Neural cell (in vitro differentiated cells): ENCODE data around the gene GIT2. TPM values are rescaled to one million over a fixed set of nuclear protein-coding genes. Genes with fewer than 3 reads are reported as not detected.

Source experiments
- H2AFZ ChIP-seq: fragments of 200-600, 300-800 bp; sonication (generic), shearing (Covaris generic); 2 replicates; pipeline ENCODE4 v1.6.0; 2014; ENCODE audit warnings: low read depth, mild to moderate bottlenecking, antibody characterized with exemption, low read length, moderate library complexity
- H3F3A ChIP-seq: fragments of 200-600 bp; shearing (Covaris generic); 2 replicates; pipeline ENCODE4 v1.6.1; 2016; ENCODE audit warnings: mild to moderate bottlenecking, moderate library complexity, mixed read lengths, antibody characterized with exemption, low read length; ENCODE audit not compliant: insufficient read depth, poor library complexity, severe bottlenecking
- H3K27ac ChIP-seq: fragments of 200-600, 300-800 bp; sonication (generic), shearing (Covaris generic); 2 replicates; pipeline ENCODE4 v1.5.1; 2014; ENCODE audit warnings: mild to moderate bottlenecking, low read length, moderate library complexity
- H3K27me3 ChIP-seq: fragments of 300-800, 200-600 bp; sonication (generic), shearing (Covaris generic); 2 replicates; pipeline ENCODE4 v1.6.0; 2014; ENCODE audit warnings: mild to moderate bottlenecking, low read depth, low read length, moderate library complexity; ENCODE audit not compliant: insufficient read depth
- H3K36me3 ChIP-seq: fragments of 300-800, 200-600 bp; sonication (generic), shearing (Covaris generic); 2 replicates; pipeline ENCODE4 v1.5.1; 2014; ENCODE audit warnings: mild to moderate bottlenecking, antibody characterized with exemption, low read length, moderate library complexity; ENCODE audit not compliant: insufficient read depth
- H3K4me2 ChIP-seq: fragments of 300-800, 200-600 bp; sonication (generic), shearing (Covaris generic); 2 replicates; pipeline ENCODE4 v1.6.0; 2014; ENCODE audit warnings: mild to moderate bottlenecking, low read length
- H3K4me3 ChIP-seq: fragments of 300-800, 200-600 bp; sonication (generic), shearing (Covaris generic); 2 replicates; pipeline ENCODE4 v1.5.1; 2014; ENCODE audit warnings: mild to moderate bottlenecking, low read length, moderate library complexity
- H3K79me2 ChIP-seq: fragments of 200-600 bp; shearing (Covaris generic); replicated peaks from 2 replicates; pipeline ENCODE4 v1.6.0; 2014; ENCODE audit warnings: mild to moderate bottlenecking, low read length, moderate library complexity; ENCODE audit not compliant: insufficient read depth
- H3K9ac ChIP-seq: fragments of 300-800, 200-600 bp; sonication (generic), shearing (Covaris generic); 2 replicates; pipeline ENCODE4 v1.6.1; 2016; ENCODE audit warnings: mild to moderate bottlenecking, low read length, mixed read lengths
- H3K9me2 ChIP-seq: fragments of 200-600 bp; shearing (Covaris generic); 2 replicates; pipeline ENCODE4 v1.6.1; 2016; ENCODE audit warnings: mild to moderate bottlenecking, low read length, mixed read lengths; ENCODE audit not compliant: insufficient read depth
- H3K9me3 ChIP-seq: fragments of 200-600, 300-800 bp; sonication (generic), shearing (Covaris generic); 2 replicates; pipeline ENCODE4 v1.6.1; 2016; ENCODE audit warnings: mild to moderate bottlenecking, mixed run types, low read length, moderate library complexity, mixed read lengths
- H4K20me1 ChIP-seq: fragments of 200-600 bp; shearing (Covaris generic); 2 replicates; pipeline ENCODE4 v1.6.1; 2016; ENCODE audit warnings: mild to moderate bottlenecking, mixed run types; ENCODE audit not compliant: insufficient read depth
- CTCF ChIP-seq: fragments of 450-650 bp; IDR thresholded peaks from 2 replicates; pipeline ENCODE4 v1.5.1; 2014; ENCODE audit warnings: antibody characterized with exemption, mild to moderate bottlenecking, moderate library complexity; ENCODE audit not compliant: poor library complexity, severe bottlenecking
- EP300 ChIP-seq: fragments of 450-650 bp; conservative IDR thresholded peaks from 2 replicates; pipeline ENCODE4 v1.6.1; 2014; ENCODE audit warnings: antibody characterized with exemption, mild to moderate bottlenecking, moderate library complexity; ENCODE audit not compliant: poor library complexity, severe bottlenecking
- EZH2 ChIP-seq: fragments of 200-600, 300-800 bp; shearing (Covaris generic), sonication (generic); IDR thresholded peaks from 2 replicates; pipeline ENCODE4 v1.6.1; 2014; ENCODE audit warnings: antibody characterized with exemption, low read length, borderline replicate concordance, mild to moderate bottlenecking; ENCODE audit not compliant: insufficient read depth, poor library complexity, severe bottlenecking
- MXI1 ChIP-seq: fragments of 450-650 bp; conservative IDR thresholded peaks from 2 replicates; pipeline ENCODE4 v1.6.1; 2014; ENCODE audit warnings: antibody characterized with exemption, mild to moderate bottlenecking; ENCODE audit not compliant: poor library complexity, severe bottlenecking
- POLR2AphosphoS5 ChIP-seq: IDR thresholded peaks from 2 replicates; pipeline ENCODE4 v1.6.1; 2012
- RAD21 ChIP-seq: fragments of 450-650 bp; conservative IDR thresholded peaks from 2 replicates; pipeline ENCODE4 v1.6.1; 2014; ENCODE audit warnings: antibody characterized with exemption, mild to moderate bottlenecking, moderate library complexity
- REST ChIP-seq: IDR thresholded peaks from 2 replicates; pipeline ENCODE4 v1.6.1; 2012; ENCODE audit warnings: borderline replicate concordance
- SMC3 ChIP-seq: fragments of 450-650 bp; conservative IDR thresholded peaks from 2 replicates; pipeline ENCODE4 v1.6.1; 2014; ENCODE audit warnings: antibody characterized with exemption, mild to moderate bottlenecking, moderate library complexity; ENCODE audit not compliant: poor library complexity
- TAF1 ChIP-seq: IDR thresholded peaks from 2 replicates; pipeline ENCODE4 v1.6.1; 2012; ENCODE audit warnings: low read depth
- polyA plus RNA-seq: library from polyadenylated mRNA; depleted of rRNA; stranded (reverse); fragments of >200 nt; gene quantifications from 2 replicates; pipeline ENCODE4 v1.2.3, GENCODE V29; 2014

The GIT2 gene
- polyA plus RNA-seq, 1 donor from 2014 or later: 14.2 TPM

GRCh38 chr12:110005319-110005973 lies 9.3 kb upstream of the GIT2 start:
- TF ChIP-seq CTCF: no peak
- no peak for TF ChIP-seq SMC3
- TF ChIP-seq RAD21: no peak
- no peak for TF ChIP-seq POLR2AphosphoS5
- no peak for TF ChIP-seq REST
- TF ChIP-seq MXI1: no peak
- no peak for TF ChIP-seq EZH2
- no peak for TF ChIP-seq TAF1
- no peak for TF ChIP-seq EP300
- Histone ChIP-seq H3K27ac (no peak overlapping the region), H3K4me2 (no peak overlapping the region), H3F3A (no peaks in the 10 kb centered on the region), H2AFZ (no peak overlapping the region), H4K20me1 (no peaks in the 10 kb centered on the region), H3K9me3 (no peaks in the 10 kb centered on the region), H3K4me3 (no peak overlapping the region), H3K79me2 (peaks cover 1% of the 10 kb centered on the region), H3K9ac (no peak overlapping the region), H3K36me3 (no peaks in the 10 kb centered on the region), H3K27me3 (no peaks in the 10 kb centered on the region), H3K9me2 (no peaks in the 10 kb centered on the region)

GRCh38 chr12:110004598-110004997 lies 8.4 kb upstream of the GIT2 start:
- no peak overlapping the region for H3K4me2 ChIP-seq
- H4K20me1 ChIP-seq: no peaks in the 10 kb centered on the region
- H3K9me3 ChIP-seq: no peaks in the 10 kb centered on the region
- H3F3A ChIP-seq: no peaks in the 10 kb centered on the region
- no peaks in the 10 kb centered on the region for H3K9me2 ChIP-seq
- H3K79me2 ChIP-seq: peaks cover 9% of the 10 kb centered on the region
- no peak overlapping the region for H3K9ac ChIP-seq
- no peak overlapping the region for H2AFZ ChIP-seq
- no peak overlapping the region for H3K4me3 ChIP-seq
- no peaks in the 10 kb centered on the region for H3K27me3 ChIP-seq
- no peak overlapping the region for H3K27ac ChIP-seq
- no peaks in the 10 kb centered on the region for H3K36me3 ChIP-seq
- TF ChIP-seq EP300 (no peak), RAD21 (no peak), CTCF (no peak), MXI1 (no peak), TAF1 (no peak), EZH2 (no peak), SMC3 (no peak), REST (no peak), POLR2AphosphoS5 (no peak)
